Measurements from ENCODE around the gene FAR2. TPM values are rescaled to one million over a fixed set of nuclear protein-coding genes. Genes with fewer than 3 reads are reported as not detected.

Gene FAR2
- polyA plus RNA-seq, 1 of the 3 experiments (the other 2 are of a cell fraction), result 7.4 TPM

- DNase-seq, result no peak
- H3K9me3 ChIP-seq, result no peaks in the 10 kb centered on the region
- no peaks in the 10 kb centered on the region for H3K79me2 ChIP-seq (ENCODE audit: insufficient read depth)
- H3F3A ChIP-seq (replicated peaks; ENCODE audit: insufficient read depth), result no peaks in the 10 kb centered on the region
- no peak overlapping the region for H3K4me3 ChIP-seq (ENCODE audit: low read depth in 2 of 2, low read length in 1 of 2)
- no peak overlapping the region for H3K9ac ChIP-seq
- H4K20me1 ChIP-seq (ENCODE audit: insufficient read depth), result no peaks in the 10 kb centered on the region
- no peaks in the 10 kb centered on the region for H3K36me3 ChIP-seq (replicated peaks in 1 of 2; ENCODE audit: control insufficient read depth in 1 of 2, insufficient read depth in 2 of 2, low read length in 1 of 2)
- TF ChIP-seq CTCF (IDR thresholded peaks at IDR 0.05) (no peak), EZH2phosphoT487 (IDR thresholded peaks at IDR 0.05; ENCODE audit: borderline replicate concordance, low read depth) (no peak), FOSL2 (IDR thresholded peaks at IDR 0.05; ENCODE audit: borderline replicate concordance, low read depth) (no peak), REST (IDR thresholded peaks at IDR 0.05; ENCODE audit: low read depth, low read length) (no peak), NRF1 (IDR thresholded peaks at IDR 0.05; ENCODE audit: low read depth, low read length) (no peak), RCOR1 (IDR thresholded peaks at IDR 0.05; ENCODE audit: low read length) (no peak), SIN3A (IDR thresholded peaks at IDR 0.05; ENCODE audit: borderline replicate concordance, low read depth, low read length) (no peak), ZBTB33 (IDR thresholded peaks at IDR 0.05; ENCODE audit: borderline replicate concordance, low read depth) (no peak), FOXJ3 (CRISPR knock-in tag; IDR thresholded peaks at IDR 0.05) (no peak), RFX5 (IDR thresholded peaks at IDR 0.05; ENCODE audit: low read length) (no peak), IRF3 (IDR thresholded peaks at IDR 0.05; ENCODE audit: low read depth, low read length) (no peak), PBX3 (IDR thresholded peaks at IDR 0.05) (no peak), MXI1 (IDR thresholded peaks at IDR 0.05; ENCODE audit: low read depth, low read length) (no peak), YY1 (IDR thresholded peaks at IDR 0.05; ENCODE audit: low read depth) (no peak), RXRA (IDR thresholded peaks at IDR 0.05; ENCODE audit: borderline replicate concordance, low read depth) (no peak), JUND (IDR thresholded peaks at IDR 0.05) (no peak)
- H3K27me3 ChIP-seq (ENCODE audit: insufficient read depth), result no peaks in the 10 kb centered on the region
- ChIA-PET CTCF (no interaction called here), POLR2A (no interaction called here)
- no peaks in the 10 kb centered on the region for H3K9me2 ChIP-seq
- no peak overlapping the region for H2AFZ ChIP-seq (ENCODE audit: low read depth)
- H3K27ac ChIP-seq (ENCODE audit: low read depth in 2 of 2, low read length in 1 of 2), result no peak overlapping the region
- H3K4me2 ChIP-seq, result no peak overlapping the region
- no peaks in the 10 kb centered on the region for H3K4me1 ChIP-seq (ENCODE audit: control insufficient read depth in 1 of 2, insufficient read depth in 2 of 2, low read depth in 1 of 2, low read length in 1 of 2)
Measured at GRCh38 chr12:29264424-29264823, 115.3 kb downstream of the FAR2 start.
